ENCODE results near the gene MVB12B. TPM values are rescaled to one million over a fixed set of nuclear protein-coding genes. Genes with fewer than 3 reads are reported as not detected.

MVB12B gene
- total and polyA plus RNA-seq, 2 of the 4 experiments (the other 2 are of a cell fraction), result 2.0 to 4.0 TPM

- Histone ChIP-seq H3K36me3 (ENCODE audit: control insufficient read depth, insufficient read depth, low read length) (no peaks in the 10 kb centered on the region), H3K18ac (ENCODE audit: low read depth, low read length) (no peak overlapping the region), H3K9me1 (ENCODE audit: insufficient read depth, low read length) (peaks cover 8% of the 10 kb centered on the region), H2BK20ac (ENCODE audit: low read depth, low read length) (no peak overlapping the region), H3K56ac (ENCODE audit: extremely low read depth, insufficient read depth, low read length) (no peak overlapping the region), H3K14ac (replicated peaks; ENCODE audit: low read depth, low read length) (no peak overlapping the region), H4K20me1 (ENCODE audit: insufficient read depth, low read length) (no peaks in the 10 kb centered on the region), H2AK9ac (replicated peaks; ENCODE audit: low read depth, low read length, poor library complexity) (no peak overlapping the region), H3K4me3 (ENCODE audit: insufficient read depth, low read depth, low read length) (no peak overlapping the region), H4K5ac (ENCODE audit: low read depth, low read length) (no peak overlapping the region), H3K4ac (ENCODE audit: low read depth, low read length) (no peak overlapping the region), H3K23ac (ENCODE audit: low read depth, low read length) (no peak overlapping the region), H2AFZ (replicated peaks; ENCODE audit: low read length, poor library complexity) (no peak overlapping the region), H3K9ac (ENCODE audit: low read depth, low read length) (no peak overlapping the region), H3K27me3 (ENCODE audit: control insufficient read depth, insufficient read depth, low read length) (no peaks in the 10 kb centered on the region), H2BK120ac (ENCODE audit: low read depth, low read length) (no peak overlapping the region), H2BK5ac (ENCODE audit: low read depth, low read length, poor library complexity, severe bottlenecking) (no peak overlapping the region), H3K27ac (ENCODE audit: insufficient read depth, low read length) (no peak overlapping the region), H3K9me3 (ENCODE audit: control insufficient read depth, insufficient read depth, low read length) (no peaks in the 10 kb centered on the region), H4K91ac (ENCODE audit: insufficient read depth, low read depth, low read length) (no peak overlapping the region), H3K4me2 (ENCODE audit: low read depth, low read length) (no peak overlapping the region), H2BK15ac (ENCODE audit: low read depth, low read length) (no peak overlapping the region), H3K4me1 (ENCODE audit: control insufficient read depth, insufficient read depth, low read length) (peaks cover 5% of the 10 kb centered on the region; the same call in 1 of the 2 replicates), H3K79me1 (ENCODE audit: low read depth in 1 of 2, low read length in 2 of 2) (no peaks in the 10 kb centered on the region), H2AK5ac (ENCODE audit: low read depth, low read length) (no peak overlapping the region), H4K8ac (ENCODE audit: low read depth in 2 of 2, low read length in 2 of 2) (no peak overlapping the region)
- ChIA-PET CTCF (interaction anchor here (0.7 kb wide), 1 partner anchor 128 kb away, joined by 4 read pairs; no protein-coding TSS in a partner anchor), POLR2A (ENCODE audit: unreplicated experiment) (no interaction called here)
- in situ Hi-C loops (cut with MboI; ENCODE audit: low sequenced_read_pairs), result no loop called here
- intact Hi-C loops (cut with micrococcal nuclease), result no loop called here
- ATAC-seq (ENCODE audit: low read depth) (no peak), DNase-seq (no peak)
- no TSS peak for BruUV-seq (replicated peaks)
- TF ChIP-seq MXI1 (IDR thresholded peaks at IDR 0.05; ENCODE audit: borderline replicate concordance, low read depth, low read length), result no peak
- dilution Hi-C loops (cut with HindIII; ENCODE audit: low sequenced_read_pairs, unreplicated experiment), result no loop called here
- 94% methylated on average over 7 of the region's 16 CpGs; no CpG with 5 or more reads in 1 of the 2 experiments for WGBS, 2 experiments (ENCODE audit: extremely low coverage in 2 of 2, insufficient read length in 1 of 2)
Measured at GRCh38 chr9:126456441-126457174, 130.0 kb downstream of the MVB12B start.
